Right renal cortex interstitium (tissue), 3 donors: ENCODE data around the gene KRT27. TPM values are rescaled to one million over a fixed set of nuclear protein-coding genes. Genes with fewer than 3 reads are reported as not detected.
A peak's percentile ranks its signal among the peaks of the same experiment; 100 is the strongest.
"Not testable (repeated sequence)": the region's sequence is repeated elsewhere in the genome, so short reads cannot be mapped to it uniquely, and the experiment has no call there.

ENCODE experiments used
- DNase-seq, 3 donors: peaks; one replicate each; pipeline ENCODE4 v3.0.0-alpha.2; 2013; ENCODE audit warnings: low read depth in 3 of 3, low spot score in 2 of 3
- polyA plus RNA-seq, 3 donors: library from polyadenylated mRNA; unstranded; fragments of 120-200 nt; gene quantifications; one replicate each; pipeline ENCODE4 v1.2.1, GENCODE V29; 2013; ENCODE audit not compliant: insufficient read length in 3 of 3

The KRT27 gene, protein sequence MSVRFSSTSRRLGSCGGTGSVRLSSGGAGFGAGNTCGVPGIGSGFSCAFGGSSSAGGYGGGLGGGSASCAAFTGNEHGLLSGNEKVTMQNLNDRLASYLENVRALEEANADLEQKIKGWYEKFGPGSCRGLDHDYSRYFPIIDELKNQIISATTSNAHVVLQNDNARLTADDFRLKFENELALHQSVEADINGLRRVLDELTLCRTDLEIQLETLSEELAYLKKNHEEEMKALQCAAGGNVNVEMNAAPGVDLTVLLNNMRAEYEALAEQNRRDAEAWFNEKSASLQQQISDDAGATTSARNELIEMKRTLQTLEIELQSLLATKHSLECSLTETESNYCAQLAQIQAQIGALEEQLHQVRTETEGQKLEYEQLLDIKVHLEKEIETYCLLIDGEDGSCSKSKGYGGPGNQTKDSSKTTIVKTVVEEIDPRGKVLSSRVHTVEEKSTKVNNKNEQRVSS
- not detected for polyA plus RNA-seq

DNA sequence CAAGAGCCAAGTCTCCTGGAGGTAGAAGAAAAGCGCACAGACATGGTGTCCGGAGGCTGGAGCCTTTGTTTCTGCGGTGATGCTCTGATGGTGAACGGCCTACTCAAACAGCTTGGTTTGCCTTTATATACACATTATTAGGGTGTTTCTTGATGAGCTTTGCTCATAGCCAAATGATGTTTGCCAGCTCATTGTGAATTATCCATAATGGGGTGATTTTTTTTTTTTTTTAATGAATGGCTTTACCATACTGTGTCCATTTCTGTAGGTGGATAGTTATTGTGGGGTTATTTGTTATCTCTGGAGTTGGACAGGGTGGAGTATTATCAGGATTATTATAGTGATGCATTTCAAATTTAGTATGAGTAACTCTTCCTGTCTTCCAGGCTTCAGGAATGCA lies at the start of gene KRT27:
Gene KRT27 (minus strand): TSS at position 101 of the 400 bp plus-strand sequence. CDS start 57 bp downstream, at position 44.
- no peak for DNase-seq

DNA sequence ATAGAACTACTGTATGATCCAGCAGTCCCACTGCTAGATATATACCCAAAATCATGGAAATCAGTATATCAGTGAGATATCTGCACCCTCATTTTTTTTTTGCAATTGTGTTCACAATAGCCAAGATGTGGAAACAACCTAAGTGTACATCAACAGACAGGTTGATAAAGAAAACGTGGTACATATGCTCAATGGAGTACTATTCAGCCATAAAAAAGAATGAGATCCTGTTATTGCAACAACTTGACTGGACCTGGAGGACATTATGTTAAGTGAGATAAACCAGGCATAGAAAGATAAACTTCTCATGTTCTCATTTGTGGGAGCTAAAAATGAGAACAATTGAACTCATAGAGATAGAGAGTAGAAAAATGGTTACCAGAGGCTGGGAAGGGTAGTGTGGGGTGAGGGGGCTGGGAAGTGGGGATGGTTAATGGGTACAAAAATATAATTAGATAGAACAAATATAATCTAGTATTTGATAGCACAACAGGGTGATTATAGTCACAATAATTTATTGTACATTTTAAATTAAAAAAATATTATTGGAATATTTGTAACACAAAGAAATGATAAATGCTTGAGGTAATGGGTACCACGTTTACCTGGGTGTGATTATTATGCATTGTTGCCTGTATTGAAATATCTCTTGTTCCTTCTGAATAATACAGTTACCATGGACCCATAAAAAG lies 47.9 kb upstream of the KRT27 start:
- no peak for DNase-seq

DNA sequence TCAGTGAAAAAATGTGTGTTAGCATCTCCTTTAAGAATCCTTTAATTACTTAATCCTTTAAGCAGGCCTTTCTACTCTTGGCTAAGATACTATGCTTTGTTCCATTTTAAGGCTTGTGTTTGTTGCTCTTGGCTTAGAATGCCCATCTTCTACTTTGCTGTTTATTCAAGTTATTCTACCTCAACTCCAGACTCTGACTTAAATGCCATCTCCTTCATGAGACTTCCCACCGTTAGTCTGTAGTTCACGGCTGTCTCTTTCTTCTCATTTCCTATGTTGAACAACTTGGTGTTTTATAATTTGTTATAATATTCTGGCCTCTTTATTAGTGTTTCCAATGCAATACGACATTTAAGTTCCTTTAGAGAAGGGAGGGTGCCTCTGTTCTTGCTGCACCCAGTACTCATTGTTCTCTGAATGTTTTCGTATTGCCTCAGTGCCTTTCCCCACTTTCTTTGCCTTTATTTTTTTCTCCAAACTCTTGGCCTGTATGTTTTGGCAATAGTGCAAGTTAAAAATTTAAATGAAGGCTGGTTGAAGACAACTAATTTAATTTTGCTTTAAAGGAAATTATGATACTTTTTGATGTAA lies 46.2 kb upstream of the KRT27 start:
- no peak for DNase-seq

DNA sequence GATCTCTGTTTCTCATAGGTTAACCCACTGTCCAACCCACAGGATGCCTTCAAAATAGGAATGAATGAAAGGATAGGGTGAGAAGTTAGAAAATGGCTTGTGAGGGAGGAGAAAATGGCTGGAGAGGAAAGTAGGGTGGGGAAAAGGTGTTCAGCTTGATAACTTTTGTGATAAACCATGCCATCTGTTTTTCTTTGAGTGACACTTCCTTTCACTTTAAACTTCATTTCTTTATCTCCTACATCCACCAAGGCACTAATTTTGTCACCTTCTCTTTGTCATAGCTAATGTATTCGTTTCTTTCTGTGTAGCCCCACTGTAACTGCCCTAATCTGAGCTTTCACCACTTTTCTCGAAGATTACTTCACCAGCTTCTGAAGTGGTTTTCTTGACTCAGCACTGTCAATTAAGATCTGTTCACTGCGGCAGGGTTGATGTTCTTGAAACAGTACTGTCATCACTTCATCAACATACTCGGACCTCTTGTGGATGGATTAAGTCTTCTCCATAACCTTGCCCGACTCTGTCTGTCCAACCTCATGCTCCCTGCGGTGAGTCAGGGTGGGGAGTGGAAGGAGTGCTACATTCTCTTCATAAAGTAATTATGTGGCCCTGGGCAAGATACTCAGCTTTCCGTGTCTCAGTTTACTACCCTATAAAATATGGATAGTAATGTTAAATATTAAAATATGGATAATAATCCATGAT lies 45.5 kb upstream of the KRT27 start:
- no peak for DNase-seq

DNA sequence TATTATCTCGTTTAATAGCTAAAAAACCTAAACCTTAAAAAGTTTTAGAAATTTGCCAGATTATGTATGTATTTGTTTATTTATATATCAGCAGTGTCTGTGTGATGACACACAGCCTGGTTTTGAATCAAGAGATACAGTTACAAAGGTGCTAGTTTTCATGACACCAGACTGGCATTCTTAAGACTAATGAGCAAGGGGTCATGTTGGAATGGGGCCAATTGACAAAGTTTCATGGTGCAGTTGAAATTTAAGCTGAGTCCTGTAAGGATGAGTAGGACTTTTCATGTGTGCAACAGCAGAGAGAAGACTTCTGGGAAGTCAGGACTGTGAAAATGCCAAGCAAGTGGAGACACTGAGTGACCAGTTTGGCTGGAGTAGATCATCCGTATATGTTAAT lies 43.2 kb upstream of the KRT27 start:
- DNase-seq, result peak in 2 of 3 donors; percentile 25 to 36

DNA sequence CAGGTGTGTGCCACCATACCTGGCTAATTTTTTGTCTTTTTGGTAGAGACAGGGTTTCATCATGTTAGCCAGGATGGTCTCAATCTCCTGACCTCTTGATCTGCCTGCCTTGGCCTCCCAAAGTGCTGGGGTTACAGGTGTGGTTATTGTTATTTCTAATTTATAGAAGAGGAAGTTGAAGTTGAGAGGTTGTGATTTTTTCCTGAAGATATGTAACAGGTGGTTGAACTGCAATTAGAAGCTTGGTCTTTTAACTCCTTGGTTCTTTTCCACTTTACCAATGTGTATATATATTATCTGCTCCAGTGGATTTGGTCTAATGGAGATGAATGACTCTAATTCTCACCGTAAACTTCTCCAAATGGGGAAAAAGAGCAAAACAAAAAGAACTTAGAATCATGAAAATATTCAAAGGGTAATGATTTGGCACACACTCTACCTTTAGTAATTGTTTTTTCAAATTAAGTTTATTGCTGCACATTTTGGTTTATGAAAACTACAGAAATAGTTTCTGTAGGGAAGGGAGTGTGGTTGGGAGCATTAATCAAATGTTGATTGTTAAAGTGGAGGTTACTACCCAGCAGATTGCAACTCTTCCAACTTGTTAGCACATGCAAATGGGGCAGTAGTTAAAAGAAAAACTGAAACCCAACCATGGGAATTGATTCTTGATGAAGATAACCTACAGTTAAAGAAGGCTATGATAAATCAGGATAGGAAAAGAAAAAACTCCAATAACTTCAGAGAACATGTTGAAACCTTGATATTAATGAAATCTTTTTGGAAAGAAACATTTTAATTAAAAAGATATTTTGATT lies 41.9 kb upstream of the KRT27 start:
- DNase-seq, result no peak

DNA sequence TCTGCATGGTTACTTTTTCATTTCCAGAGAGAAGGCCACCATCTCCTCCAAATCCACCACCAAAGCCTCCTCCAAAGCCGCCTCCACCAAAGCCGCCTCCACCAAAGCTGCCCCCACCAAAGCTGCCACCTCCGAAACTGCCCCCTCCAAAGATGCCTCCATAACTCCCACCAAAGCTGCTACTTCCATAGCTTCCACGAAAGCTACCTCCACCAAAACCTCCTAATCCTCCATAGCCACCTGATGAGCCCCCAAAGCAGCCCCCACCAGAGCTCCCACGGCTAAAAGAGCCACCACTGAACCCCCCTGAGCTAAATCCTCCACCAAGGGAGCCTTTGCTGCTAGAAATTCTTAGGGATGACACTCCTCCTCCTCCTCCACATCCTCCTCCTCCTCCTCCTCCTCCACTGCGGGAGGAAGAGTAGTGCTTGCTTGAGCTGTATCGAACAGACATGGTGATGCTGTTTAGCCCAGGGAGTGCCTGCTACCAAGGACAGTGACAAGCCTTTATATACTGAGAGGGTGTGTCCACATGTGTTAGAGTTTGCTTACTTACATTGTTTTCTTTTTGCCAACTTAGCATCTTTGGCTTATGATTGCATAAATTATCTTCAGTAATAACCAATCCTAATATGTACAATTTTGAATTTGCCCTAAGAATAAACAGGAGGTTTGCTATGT lies 39.9 kb upstream of the KRT27 start, which contains the start of gene KRT10:
Gene KRT10 (minus strand): TSS at position 483 of the 681 bp plus-strand sequence. CDS start 29 bp downstream, at position 454.
- no peak for DNase-seq

DNA sequence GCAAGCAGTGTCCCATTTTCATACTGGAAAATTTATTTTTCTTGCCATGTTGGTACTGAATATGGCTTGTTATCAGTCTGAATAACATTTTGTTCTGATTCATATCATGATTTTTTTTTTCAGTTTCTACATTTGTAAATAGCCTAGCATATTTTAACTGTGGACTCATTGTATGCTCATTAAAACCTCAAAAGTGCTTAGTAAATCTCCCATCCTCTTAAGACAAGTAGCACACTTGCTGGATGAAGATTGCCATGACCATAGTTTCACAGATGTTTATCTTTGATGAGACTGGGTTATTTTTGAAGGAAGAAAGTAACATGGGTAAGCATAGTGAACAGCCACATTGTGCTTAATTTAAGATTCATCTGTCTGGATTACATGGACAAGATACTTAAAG lies 39.2 kb upstream of the KRT27 start:
- no peak for DNase-seq

DNA sequence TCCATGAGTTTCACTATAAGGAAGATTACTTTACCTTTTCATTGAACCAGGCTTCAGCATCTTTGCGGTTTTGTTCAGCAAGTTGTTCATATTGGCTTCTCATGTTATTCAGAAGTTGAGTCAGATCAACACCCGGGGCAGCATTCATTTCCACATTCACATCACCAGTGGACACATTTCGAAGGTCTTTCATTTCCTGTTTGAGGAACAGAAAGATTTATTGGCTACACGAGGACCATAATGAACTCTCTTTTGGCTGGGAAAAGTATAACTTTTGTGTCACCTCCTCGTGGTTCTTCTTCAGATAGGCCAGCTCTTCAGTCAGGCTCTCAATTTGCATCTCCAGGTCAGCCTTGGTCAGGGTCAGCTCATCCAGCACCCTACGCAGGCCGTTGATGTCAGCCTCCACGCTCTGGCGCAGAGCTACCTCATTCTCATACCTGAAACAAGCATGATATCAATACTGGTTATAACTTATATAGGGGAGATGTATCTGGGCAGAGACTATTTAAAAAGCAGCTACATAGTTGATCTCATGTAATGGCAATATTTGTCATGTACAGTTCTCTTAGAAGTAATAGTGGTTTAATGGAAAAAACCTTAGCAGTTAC lies 38.0 kb upstream of the KRT27 start:
- no peak for DNase-seq

DNA sequence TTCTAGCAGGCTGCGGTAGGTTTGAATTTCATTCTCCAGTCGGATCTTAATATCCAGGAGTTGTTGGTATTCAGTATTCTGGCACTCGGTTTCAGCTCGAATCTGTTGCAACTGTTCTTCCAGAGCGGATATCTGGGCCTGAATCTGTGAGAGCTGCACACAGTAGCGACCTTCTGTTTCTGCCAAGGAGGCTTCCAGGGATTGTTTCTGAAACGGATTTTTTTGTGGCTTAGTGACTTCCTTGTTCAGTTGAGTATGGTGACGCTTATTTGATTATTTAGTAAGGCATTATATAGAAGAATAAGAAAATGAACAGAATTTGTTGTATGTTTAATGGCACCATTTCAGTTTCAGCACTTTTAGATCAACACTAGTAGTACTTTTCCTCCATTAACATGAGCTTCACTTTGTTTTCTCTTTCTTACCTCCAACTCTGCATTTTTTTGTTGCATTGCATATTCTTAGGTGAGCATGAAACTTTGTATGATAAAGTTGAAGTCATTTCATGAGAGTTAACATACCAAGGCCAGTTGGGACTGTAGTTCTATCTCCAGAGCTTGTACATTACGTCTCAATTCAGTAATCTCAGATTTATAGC lies 37.3 kb upstream of the KRT27 start:
- DNase-seq, result peak in 2 of 3 donors; percentile 4 to 12

DNA sequence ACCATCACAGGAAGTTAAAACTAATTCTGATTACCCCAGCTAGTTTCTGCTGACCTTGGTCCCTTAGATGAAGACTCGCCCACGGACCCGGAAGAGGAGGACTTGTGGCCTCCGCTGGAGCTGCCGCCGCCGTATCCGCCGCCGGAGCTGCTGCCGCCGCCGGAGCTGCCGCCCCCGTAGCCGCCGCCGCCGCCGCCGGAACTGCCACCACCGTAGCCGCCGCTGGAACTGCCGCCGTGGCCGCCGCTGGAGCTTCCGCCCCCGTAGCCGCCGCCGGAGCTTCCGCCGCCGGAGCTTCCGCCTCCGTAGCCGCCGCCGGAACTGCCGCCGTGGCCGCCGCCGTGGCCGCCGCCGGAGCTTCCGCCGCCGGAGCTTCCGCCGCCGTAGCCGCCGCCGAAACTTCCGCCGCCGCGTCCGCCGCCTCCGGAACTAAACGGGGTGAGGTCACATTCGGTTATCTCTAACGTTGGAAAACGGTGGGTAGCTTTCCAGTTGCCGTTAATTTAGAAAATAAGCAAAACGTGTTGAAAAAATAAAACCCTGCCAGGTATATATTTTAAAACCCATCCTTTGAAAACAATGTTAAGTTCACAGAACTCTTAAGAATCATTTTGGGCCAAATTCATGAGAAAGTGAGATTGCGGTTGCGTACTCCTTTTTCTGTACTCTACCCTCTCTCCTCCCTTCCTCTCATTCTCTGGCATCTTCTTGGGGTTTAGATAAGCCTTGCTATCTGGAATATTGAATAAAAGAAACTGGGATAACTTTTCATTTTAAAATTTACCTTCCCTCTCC lies 36.6 kb upstream of the KRT27 start:
- DNase-seq, result peak in 2 of 3 donors; percentile 27 to 45

DNA sequence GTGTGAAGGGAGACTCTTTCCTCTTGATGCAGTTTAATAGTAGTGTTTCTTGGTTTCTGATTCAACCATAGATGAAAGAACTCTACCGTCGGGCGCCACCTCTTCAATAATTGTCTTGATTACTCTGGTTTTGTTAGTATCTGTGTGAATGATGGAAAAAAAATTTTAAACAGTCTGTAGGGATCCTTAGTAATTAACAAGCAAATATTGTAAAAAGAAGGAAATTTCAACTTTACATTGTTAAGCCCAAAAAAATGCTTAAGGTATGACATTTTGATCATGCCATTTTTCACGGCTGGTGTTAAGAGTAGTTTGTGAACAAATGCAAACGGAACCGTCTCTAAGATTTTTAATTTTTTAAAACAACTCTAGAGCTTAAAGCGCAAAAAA lies 36.0 kb upstream of the KRT27 start:
- peak in 1 of 3 donors; percentile 25 for DNase-seq

DNA sequence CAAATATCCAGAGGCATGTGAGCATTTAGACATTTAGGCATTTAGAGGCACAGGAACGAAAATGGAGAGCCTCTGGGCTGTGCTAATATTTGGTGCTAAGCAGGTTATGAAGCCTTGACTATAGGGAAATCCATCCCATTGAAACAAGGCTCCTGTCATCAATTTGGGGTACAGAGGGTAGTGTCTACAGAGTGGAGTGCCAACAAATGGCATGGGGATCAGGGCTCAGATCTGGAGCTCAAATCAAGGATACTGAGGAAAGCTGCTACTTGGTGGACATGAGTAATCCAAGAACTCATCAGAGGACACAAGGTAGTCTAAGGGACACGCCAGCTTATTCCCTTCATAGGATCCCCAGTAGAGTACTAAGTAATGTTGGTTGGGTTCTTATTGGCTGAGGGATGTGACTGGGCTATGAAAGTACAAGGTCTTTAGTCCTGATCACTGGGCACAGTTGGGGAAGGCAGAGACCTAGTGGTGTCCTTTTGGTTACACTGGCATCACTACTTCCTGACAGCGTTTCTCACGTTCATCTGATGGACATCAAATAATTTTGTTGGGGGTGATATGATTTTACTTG lies 34.8 kb upstream of the KRT27 start:
- DNase-seq, result no peak

DNA sequence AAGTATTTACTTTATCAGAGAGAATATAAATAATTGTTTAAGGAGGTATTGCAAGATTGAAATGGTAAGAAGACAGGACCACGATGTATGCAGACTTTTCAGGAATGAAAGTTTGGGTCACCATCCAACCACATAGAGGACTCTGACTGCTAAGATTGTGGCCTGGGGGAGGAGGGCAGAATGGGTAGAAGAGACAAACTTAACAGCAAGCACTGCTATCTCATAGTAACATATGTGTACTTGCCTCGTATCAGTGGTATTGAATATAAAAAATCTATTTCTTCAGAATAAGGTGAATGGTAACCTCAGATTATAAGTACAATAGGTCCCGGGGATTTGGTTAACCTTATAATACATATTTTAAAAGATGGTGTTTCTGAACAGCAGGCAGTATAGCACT lies 34.2 kb upstream of the KRT27 start:
- DNase-seq, result no peak

DNA sequence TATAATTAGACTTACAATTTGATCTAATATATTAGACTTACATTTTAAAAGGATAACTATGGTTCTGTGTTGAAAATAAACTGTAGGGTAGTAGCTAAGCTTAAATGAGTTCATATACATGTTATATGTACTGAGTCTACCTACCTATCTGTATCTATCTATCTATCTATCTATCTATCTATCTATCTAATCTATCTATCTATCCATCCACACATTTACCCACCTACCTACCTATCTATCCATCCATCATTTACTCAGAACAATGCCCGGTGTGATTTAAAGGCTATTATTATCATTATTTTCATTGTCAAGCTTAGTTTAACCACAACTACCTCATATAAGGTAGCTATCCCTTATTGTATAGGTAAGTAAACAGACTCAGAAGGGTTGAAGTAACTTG lies 33.0 kb upstream of the KRT27 start:
- no peak for DNase-seq

DNA sequence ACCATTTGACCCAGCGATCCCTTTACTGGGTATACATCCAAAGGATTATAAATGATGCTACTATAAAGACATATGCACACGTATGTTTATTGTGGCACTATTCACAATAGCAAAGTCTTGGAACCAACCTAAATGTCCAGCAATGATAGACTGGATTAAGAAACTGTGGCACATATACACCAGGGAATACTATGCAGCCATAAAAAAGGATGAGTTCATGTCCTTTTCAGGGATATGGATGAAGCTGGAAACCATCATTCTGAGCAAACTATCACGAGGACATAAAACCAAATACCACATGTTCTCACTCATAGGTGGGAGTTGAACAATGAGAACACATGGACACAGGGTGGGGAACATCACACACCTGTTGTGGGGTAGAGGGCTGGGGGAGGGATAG lies 32.3 kb upstream of the KRT27 start:
- not testable (repeated sequence) for DNase-seq

DNA sequence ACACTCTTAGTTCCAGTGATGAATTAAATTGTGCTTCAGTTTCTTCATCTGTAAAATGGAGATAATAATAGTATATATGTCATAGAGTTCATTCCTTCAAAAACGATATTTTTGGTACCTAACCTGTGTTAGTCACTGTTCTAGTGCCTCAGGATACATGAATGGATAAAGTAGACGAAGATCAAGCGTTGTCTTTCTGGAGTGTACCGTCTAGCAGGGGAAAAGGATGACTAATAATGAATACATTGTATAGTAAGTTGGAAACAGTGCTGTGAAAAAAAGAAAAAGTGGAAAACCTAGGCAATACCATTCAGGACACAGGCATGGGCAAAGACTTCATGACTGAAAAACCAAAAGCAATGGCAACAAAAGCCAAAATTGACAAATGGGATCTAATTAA lies 31.5 kb upstream of the KRT27 start:
- no peak for DNase-seq
